Smooth muscle cell of the brain vasculature (primary cell): ENCODE measurements around the gene BCDIN3D.

Source experiments
- DNase-seq: peaks from one replicate; pipeline ENCODE4 v3.0.0-alpha.2; 2012; ENCODE audit warnings: low read depth, low spot score

BCDIN3D gene

DNA sequence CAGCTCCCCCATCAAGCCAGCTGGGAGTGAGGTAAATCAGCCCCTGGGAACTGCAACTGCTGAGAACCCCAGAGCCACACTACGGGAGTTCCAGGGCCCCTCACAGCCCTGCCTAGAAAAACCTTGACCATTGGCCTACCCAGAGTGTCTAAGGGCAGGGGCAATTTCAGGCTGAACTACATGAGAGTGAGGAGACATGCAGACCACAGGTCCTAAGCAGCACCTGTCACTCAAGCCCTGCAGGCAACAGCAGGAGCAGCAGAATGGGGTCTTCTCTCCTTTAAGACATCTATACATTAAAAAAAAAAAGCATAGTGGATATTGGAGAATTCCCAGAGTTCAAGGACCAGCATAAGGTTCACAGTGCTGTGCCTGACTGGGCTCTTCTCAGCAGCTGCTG is 19.6 kb downstream of the BCDIN3D start:
- no peak for DNase-seq

DNA sequence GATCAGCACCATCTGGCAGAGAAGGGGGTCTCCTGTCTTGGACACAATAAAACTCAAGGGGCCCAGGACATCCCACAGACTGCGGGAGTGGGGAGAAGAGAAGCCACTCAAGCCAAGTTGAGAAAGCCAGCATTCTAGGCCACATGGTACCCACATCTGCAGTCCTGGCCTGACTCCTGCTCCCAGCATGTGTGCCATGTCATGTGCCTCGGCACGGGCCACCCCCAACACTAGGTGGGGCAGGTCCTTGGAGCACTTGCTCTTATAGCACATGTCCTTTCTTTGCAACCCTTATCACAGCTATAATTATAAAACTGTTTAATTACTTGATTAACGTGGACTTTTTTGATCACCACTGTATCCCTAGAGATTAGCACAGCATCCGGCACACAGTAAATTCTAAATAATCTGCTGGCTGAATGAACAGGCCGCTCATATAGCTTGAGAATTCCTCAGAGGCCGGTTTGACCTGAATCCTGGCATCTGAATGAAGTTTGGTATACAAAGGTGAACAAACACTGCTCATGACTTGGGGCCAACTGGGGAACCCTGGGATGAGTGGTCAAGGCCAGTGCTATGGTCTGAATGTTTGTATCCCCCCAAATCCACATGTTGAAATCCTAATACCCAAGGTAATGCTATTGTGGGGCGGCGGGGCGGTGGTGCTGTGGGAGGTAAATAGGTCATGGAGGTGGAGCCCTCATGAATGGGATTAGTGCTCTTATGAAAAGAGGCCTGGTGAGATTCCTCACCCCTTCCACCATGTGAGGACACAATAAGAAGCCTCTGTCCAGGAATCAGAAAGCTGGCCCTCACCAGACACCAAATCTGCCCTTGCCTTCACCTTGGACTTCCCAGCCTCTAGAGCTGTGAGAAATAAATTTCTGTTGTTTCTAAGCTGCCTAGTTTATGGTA is 21.3 kb downstream of the BCDIN3D start:
- DNase-seq, result no peak

DNA sequence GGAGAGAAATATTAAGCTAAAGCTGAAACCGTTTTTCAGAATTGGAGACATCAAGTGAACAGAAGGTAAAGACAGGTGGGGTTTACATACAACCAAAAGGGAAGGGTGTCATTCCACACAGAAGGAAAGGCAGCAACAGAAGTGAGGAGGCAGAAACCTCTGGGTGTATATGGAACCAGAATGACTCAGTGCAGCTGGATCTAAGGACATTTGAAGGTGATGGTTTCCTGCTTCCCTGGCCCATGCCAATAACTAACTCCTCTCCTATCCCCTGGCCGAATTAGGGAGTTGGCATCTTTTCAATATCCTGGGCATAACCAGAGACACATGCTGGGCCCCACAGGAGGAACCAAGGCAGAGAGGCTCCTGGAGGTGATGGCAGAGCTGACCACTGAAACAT is 23.1 kb downstream of the BCDIN3D start:
- no peak for DNase-seq

DNA sequence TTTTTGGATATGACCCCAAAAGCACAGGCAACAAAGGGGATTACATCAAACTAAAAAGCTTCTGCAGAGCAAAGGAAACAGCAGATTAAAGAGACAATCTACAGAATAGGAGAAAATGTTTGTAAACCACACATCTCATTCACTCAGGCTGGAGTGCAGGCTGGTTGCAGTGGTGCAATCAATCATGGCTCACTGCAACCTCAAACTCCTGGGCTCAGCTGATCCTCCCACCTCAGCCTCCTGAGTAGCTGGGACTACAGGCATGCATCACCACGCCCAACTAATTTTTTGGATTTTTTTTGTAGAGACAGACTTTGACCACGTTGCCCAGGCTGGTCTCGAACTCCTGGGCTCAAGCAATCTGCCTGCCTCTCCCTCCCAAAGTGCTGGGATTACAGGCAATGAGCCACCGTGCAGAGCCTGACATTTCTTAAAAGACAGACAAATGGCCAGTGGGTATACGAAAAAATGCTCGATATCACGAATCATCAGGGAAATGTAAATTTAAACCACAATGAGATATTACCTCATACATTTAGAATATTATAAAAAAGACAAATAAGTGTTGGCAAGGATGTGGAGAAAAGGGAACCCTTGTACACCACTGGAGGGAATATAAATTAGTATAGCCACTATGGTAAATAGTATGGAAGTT is 24.5 kb downstream of the BCDIN3D start:
- DNase-seq, result no peak

DNA sequence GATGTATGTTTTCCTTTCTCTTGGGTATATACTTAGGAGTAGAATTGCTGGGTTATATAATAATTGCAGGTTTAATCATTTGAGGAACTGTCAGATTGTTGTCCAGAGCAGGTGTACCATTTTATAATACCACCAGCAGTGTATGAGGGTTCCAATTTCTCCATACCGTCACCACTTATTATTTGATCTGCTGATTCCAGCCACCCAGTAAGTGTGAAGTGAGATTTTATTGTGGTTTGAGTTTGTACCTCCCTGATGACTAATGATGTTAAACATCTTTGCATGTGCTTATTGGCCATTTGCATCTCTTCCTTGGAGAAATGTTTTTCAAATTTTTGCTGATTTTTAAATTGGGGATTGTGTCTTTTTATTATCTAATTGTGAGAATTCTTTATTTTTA is 29.8 kb downstream of the BCDIN3D start:
- DNase-seq, result no peak

DNA sequence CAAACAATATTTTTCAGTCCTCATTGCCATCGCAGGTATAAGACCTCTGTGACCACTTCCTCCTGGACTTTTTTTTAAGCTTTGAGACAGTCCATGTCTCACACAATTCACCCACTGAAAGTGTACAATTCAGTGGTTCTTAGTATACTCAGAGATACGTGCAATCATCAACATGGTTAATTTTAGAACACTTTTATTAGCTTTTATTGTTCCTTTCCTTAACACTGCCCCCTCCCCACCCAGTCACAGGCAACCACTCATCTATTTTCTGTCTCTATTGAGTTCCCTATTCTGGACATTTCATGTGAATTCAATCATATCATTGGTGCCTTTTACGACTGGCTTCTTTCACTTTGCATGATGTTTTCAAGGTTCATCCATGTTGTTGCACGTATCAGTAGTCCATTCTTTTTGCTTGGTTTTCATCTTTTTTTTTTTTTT is 30.9 kb downstream of the BCDIN3D start:
- DNase-seq, result no peak

DNA sequence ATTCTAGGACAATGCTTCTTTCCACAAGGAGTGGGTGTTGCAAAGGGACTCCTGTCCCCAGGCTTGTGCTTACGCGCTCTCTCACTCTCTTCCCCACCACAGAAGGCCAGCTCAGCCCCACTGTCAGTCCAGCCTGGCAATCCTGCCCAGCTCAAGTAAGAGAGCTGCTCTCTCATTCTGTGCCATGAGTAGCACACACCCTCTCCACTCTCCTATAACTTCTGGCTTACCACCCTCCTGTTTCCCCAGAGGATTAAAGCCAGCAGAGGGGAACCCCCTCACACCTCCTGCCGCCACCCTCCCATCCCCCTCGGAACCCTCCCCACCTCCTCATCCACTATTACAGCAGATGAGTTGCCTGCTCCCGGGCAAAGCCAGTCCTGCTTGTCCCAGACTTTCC is 31.8 kb downstream of the BCDIN3D start:
- no peak for DNase-seq

DNA sequence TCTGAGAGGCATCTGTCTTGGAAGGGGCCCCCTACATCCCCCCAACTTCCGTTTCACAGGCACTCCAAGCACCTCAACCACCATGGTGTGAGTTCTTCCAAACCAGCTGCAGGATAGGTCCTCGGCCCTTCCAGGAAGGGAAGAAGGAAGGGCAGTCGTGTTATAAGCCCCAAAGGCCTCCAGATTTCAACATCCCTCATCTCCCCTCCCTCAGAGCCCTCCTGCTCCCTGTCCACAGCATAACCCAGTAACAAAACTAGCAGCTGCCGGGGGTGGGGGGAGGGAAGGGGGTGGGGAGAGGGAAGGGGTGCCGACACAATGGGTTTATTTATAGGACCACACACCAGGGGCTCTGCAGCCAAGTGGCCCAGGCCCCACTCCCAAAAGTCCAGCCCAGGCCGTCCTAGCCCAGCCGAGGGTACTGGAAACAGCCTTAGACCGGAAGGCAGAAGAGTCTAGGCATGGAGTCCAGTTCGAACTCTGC is 33.0 kb downstream of the BCDIN3D start:
- no peak for DNase-seq

DNA sequence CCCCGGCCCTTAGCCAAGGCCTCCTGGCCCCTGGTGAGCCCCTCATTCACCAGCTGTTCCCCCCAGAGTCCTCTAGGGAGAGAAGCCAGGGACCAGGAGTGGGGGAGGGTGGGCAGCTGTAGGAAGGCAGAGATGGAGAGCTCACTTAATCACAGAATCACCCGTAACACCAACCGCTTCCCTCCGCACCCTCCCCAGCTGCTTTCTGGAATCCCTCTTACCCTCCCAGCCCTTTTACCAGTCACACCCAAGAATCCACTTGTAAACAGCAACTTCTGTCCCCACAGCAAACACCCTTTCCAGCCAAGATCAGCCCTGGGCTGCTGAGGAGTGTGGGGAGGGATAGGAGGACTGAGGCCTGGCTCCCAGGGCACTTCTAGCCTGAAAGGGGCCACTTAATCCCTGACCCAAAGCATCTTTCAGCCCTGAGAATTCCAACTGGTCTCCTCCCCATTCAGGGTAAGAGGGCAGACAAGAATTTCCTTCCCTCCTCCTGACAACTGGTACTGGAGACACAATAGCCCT is 33.5 kb downstream of the BCDIN3D start:
- no peak for DNase-seq

DNA sequence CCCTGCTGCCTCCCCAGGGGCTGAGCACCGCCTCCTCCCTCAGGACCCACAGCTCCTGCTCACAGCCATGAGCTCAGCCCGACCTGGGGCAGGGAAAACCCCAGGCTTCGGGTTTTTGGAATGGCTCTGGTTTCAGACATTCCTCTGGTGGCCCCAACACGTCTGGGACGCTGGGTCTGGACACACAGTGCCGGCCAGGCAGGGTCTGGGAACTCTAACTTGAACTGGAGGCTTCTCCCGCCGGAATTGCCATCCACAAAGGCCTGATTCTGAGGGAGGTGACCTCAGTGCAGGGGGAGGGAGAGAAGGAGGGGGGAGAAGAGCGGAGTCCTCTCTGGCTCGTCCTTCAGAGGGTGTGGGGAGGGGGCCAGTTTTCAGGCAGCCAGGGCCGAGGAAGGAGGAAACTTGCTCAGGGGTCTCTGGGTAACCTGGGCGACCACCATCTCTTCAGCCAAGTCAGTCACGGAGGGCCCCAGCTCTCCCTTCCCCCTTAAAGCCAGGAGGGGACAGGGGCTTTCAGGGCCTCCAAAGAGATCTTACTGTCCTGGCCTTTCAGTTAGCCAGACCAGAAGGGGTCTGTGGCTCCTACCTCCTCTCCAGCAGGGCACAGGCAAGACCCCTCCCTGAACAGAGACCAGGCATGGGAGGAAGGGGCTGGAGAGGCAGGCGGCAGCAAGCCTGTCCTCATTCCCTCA is 34.1 kb downstream of the BCDIN3D start:
- no peak for DNase-seq

DNA sequence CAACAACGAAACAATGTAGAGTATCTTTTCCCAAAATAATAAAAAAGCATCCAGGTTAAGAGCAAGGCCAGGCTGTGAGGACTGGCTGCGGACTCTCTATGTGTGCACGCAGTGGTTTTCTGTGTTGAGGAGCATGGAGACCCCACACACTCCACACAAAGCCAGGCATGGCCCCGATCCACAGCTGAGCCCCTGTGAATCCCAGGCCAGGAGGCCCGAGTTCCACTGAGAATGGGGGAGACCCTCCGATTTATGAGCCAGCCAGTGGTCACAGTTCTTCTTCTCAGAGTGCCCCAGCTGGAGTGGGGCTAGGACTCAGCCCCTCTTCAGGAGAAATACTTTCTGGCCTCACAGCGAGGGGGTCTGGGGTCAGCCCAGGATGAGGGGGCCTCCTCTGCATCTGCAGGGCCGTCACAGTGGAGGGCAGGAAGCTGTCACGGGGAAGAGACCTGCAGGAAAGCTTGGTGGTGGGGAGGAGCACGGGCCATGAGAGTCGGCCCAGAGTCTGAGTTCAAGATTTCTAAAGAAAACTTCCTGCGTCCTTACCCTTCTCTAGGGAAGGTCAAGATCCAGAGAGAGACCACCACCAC is 34.8 kb downstream of the BCDIN3D start:
- DNase-seq, result no peak

DNA sequence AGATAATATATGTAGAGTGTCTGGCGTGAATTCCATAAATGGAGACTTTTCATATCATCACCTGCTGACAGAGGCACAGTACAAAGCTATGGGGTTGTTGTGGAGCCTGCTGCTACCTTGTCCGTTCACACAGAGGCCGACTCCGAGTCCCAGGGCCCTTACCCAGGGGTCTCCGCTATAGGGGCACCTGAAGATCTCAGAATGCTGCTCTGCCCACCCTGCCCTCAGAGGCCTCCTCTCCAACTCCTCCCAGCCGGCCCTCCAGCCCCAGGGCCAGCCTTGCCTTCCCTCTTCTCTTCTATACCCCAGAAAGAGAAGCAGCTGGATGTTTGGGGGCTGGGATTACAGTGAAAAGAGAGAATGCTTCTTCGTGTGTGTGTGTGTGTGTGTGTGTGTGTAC is 36.0 kb downstream of the BCDIN3D start:
- no peak for DNase-seq

DNA sequence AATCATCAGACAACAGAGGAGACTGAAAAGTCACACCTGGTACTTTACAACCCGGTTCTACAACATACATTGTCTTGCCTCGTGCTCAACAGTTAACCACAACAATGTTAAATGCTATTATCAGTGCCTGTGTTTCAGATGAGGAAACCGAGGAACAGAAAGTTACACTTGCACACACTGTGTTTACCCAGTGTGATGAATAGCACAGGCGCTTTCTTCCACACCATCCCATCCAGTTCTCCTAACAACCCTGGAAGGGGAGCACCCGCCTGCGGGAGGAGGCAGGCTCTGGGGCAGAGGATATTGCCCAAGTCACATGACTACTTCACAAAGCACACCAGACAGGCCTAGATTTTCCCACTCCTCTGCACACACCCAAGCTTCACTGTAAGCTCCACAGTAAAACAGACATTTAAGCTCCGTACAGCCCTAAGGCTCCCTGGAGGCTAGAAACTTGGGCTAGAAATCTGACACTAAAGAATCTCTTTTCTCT is 36.5 kb downstream of the BCDIN3D start:
- no peak for DNase-seq

DNA sequence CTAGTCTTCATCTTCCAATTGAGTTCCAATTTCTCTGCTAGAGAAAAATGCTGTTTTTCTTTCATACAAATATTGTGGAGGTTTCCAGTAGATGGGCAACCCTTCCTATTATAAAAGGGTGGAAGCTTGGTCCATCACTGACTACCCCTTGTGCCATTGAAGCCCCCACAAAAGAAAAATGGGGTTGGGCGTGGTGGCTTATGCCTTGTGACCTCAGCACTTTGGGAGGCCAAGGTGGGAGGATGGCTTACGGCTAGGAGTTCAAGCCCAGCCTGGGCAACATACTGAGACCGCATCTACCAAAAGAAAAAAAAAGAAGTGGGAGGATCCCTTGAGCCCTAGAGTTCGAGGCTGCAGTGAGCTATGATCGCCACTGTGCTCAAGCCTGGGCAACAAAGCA is 37.5 kb downstream of the BCDIN3D start:
- DNase-seq, result no peak

DNA sequence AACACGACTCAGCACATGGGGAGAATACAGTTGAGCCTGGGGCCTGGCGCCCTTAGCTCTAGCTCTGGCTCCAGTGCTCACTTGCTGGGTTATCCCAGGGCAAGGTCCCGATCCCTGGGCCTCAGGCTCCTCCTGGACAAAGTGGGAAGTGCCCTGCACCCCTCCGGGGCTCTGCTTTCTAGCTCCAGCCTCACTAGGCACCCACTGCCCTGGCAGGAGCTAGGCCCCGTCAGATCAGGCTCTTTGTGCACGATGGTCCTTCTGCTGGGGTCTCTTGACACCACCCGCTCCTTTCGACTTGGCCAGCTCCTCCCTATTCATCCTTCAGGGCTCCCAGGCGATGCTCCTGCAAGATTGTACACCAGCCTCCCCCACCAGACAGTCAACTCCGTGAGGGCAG is 38.1 kb downstream of the BCDIN3D start:
- no peak for DNase-seq

DNA sequence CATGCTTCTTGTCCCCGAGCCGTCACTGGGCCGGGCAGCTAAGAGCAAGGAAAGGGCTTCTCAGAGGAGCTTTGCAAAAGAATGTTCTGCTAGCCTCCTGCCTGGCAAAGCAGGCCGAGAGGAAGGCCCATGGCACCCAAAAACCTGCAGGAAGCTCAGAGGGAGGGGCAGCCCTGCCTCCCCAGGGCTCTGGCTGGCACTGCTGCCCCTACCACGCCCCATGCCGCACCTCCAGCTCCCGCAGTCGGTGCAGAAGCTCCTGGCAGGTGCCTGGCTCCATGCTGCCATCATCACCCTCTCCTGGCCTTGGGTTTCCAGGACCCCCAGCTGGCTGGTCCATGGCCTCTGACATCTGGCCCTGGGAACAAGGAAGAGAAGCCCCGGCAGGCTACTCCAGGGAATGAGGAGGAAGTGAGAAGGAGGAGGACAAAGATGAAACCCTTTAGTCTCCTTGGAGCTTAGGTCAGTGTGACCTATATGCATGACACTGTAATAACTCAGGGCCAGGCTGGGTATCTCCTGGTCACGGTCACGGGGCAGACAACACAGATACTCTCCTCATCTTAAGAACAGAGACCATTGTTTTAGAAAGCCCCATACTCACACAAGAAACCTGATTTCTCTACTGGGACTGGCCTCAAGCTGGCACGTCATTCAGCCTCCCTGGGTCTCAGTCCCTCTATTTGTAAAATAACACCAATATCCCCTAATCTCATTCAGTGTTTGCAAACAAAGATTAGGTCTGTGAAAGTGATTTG is 39.0 kb downstream of the BCDIN3D start:
- DNase-seq, result no peak

DNA sequence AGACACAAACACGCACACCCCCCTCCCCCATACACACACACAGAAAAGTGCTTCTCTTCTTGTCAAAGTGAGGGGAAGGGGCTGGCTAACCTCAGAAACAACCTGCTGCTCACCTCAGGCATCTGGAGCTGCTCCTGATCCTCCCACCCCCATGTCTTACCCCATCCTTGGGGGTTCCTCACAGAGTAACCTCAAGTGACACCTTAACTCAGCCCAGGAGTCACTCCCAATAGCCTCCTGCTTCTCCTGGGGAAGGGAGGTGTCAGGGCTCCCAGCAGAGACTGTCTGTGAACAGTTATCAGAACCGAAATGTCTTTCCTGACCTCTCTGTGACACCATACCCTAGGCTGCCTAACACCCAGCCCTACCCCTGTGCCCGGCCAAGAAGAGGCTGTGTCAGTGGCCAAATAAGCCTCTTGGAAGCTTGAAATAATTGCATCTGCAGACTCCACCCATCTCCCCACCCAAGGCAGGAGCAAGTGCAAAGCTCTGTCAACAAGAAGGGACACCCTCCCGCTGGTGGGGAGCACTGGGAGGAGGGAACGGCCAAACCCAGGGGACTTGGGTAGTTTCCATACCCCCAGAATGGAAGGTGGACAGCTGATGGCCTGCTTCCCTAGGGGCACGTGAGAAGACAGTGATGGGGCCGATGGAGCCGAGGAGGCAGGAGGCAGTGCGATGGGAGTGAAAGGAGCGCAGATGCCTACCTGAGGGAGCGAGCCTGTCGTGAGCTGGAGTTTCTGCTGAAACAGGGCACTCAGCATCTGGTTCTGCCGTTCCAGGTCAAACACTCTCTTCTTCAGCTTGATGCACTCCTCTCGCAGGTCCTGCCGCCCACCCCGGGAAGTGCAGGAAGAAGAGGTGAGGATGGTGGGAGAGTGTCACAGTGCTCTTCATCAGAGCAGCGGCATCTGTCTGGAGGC is 41.5 kb downstream of the BCDIN3D start:
- no peak for DNase-seq

DNA sequence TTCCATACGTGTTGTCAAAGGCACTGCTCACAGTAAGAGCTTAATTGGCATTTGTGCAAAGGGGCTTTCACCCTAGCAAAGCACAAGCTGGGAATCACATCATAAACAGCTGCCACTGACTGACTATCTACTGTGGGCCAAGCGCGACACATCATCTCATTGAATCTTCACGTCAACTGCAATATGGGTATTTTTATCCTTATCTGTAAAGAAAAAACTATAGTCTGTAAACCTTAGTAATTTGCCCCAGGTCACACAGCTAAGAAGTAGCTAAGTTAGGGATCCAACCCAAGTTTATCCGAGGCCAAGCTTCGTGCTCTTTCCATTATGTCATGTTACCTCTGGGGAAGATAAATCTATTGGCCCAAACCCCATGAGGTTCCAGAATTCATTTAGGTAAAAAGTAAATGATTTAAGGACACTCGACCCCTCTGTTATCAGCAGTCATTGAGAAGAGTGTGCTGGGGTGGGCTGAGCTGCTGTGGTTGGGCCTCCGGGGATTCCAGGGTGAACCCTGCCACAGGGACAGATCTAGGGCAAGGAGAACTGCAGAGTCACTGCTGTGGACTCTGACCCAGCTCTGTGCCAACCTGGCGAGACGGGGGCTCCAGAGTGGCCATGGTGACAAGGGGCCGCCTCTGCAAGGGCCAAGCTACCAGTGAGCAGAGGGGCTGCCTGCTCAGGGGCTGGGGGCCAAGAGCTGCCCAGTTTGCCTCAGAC is 42.3 kb downstream of the BCDIN3D start:
- DNase-seq, result no peak

DNA sequence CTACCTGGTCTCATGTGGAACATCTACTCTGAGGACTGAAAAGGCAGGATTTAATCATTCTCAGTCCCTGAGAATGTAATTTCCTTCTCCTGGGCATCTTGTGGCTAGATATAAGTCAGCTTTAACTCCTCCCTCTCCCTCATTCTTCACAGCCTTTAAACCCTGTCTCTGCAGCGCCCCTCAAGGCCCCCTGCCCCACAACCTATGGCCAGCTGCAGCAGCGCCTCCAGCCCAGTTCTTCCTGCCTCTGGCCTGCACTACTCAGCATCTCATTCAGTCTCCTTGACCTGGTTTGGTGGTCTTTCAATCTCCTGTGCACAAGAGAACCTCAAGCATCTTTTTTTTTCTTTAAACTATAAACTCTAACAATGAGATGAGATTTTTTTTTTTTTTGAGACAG is 44.0 kb downstream of the BCDIN3D start:
- DNase-seq, result no peak
